ENCODE results near the gene SIGLEC8. TPM values are rescaled to one million over a fixed set of nuclear protein-coding genes. Genes with fewer than 3 reads are reported as not detected.
"Not testable (repeated sequence)": the region's sequence is repeated elsewhere in the genome, so short reads cannot be mapped to it uniquely, and the experiment has no call there.

SIGLEC8 gene
- total and polyA plus RNA-seq, 12 donors: 0.13 to 0.95 (median 0.19) TPM; not detected in 8

GRCh38 chr19:51417810-51418157 is 40.5 kb downstream of the SIGLEC8 start:
- intact Hi-C loops (cut with DNase I): no loop called here
- Histone ChIP-seq H3K27ac (peak overlapping the region in 2 of 10 donors; percentile 17 to 84), H3K4me1 (peaks cover 0 to 42% (median 0%) of the 10 kb centered on the region in 9 donors), H3K4me3 (peak overlapping the region in 1 of 10 donors; percentile 43), H3K36me3 (no peaks in the 10 kb centered on the region), H3K9me3 (no peaks in the 10 kb centered on the region), H3K27me3 (peaks cover 0 to 44% (median 22%) of the 10 kb centered on the region in 7 donors)
- ATAC-seq (no peak), DNase-seq (no peak)
- WGBS, 2 donors: 65 to 74% methylated on average over 3 of the region's 3 CpGs
- no peak for TF ChIP-seq CTCF (IDR thresholded peaks at IDR 0.05)

GRCh38 chr19:51417107-51417809 is 41.0 kb downstream of the SIGLEC8 start, which contains the start of gene SIGLEC10:
TSS of gene SIGLEC10 (minus strand) at chr19:51417642. CDS start at chr19:51417581, 61 bp downstream.
- DNase-seq: peak; percentile 18 to 34
- TF ChIP-seq CTCF (IDR thresholded peaks at IDR 0.05): no peak
- Histone ChIP-seq H3K27ac (peak within 1 kb of the TSS in 2 of 10 donors; percentile 17 to 84), H3K9me3 (no peaks in the 10 kb centered on the region), H3K36me3 (no peaks in the 10 kb centered on the region), H3K4me3 (peak within 1 kb of the TSS in 1 of 10 donors; percentile 43), H3K27me3 (peaks cover 0 to 44% (median 22%) of the 10 kb centered on the region in 7 donors), H3K4me1 (peaks cover 0 to 42% (median 0%) of the 10 kb centered on the region in 9 donors)
- 57% methylated on average over 21 of the region's 21 CpGs for WGBS, 2 donors
- intact Hi-C loops (cut with DNase I): no loop called here
- peak; percentile 39 to 66 (median 59) for ATAC-seq

- H3K4me3 ChIP-seq: peak overlapping the region in 1 of 10 donors; percentile 43
- H3K9me3 ChIP-seq; H3K36me3 ChIP-seq; DNase-seq; intact Hi-C loops (cut with DNase I); ATAC-seq: not testable (repeated sequence)
- H3K27me3 ChIP-seq: peaks cover 0 to 39% (median 17%) of the 10 kb centered on the region in 7 donors
- H3K4me1 ChIP-seq: peaks cover 0 to 35% (median 0%) of the 10 kb centered on the region in 9 donors
- whole genome bisulfite sequencing, 2 donors: 72 to 74% methylated on average over 14 to 15 of the region's 15 CpGs
- peak overlapping the region in 1 of 10 donors; percentile 84 for H3K27ac ChIP-seq
These were observed 41.8 kb downstream of the SIGLEC8 start for GRCh38 chr19:51416422-51416821.

GRCh38 chr19:51415187-51415586 is 43.1 kb downstream of the SIGLEC8 start:
- 86 to 92% methylated on average over 11 to 12 of the region's 12 CpGs for WGBS, 2 donors
- TF ChIP-seq CTCF (IDR thresholded peaks at IDR 0.05): no peak
- DNase-seq (no peak), ATAC-seq (no peak)
- Histone ChIP-seq H3K9me3 (no peaks in the 10 kb centered on the region), H3K36me3 (no peaks in the 10 kb centered on the region), H3K4me1 (peaks cover 0 to 26% (median 0%) of the 10 kb centered on the region in 9 donors), H3K27me3 (peaks cover 0 to 30% (median 7%) of the 10 kb centered on the region in 7 donors), H3K4me3 (no peak overlapping the region), H3K27ac (no peak overlapping the region)
- intact Hi-C loops (cut with DNase I): no loop called here

Data from heart right ventricle (tissue), 16 donors.